OCI-LY7 (cell line): ENCODE measurements around the gene FCHSD2. TPM values are rescaled to one million over a fixed set of nuclear protein-coding genes. Genes with fewer than 3 reads are reported as not detected.
"Not testable (repeated sequence)": the region's sequence is repeated elsewhere in the genome, so short reads cannot be mapped to it uniquely, and the experiment has no call there.

Source experiments
- BruUV-seq: library from RNA; stranded (reverse); fragments of 400-500 nt; replicated peaks from 2 replicates; lab custom pipeline; 2021; lab: Mats Ljungman, UMichigan
- CTCF ChIA-PET: fragments of 300-600 bp; sonication (Branson Sonifier 250); formaldehyde crosslinking; loops from one replicate; lab custom pipeline; 2022; ENCODE audit warnings: antibody characterized with exemption; ENCODE audit not compliant: unreplicated experiment; lab: Charles Lee
- POLR2A ChIA-PET: fragments of 300-600 bp; sonication (Branson Sonifier 250); formaldehyde crosslinking; loops from one replicate; lab custom pipeline; 2022; ENCODE audit warnings: antibody characterized with exemption; lab: Charles Lee
- DNase-seq: peaks from one replicate; pipeline ENCODE4 v3.0.0-alpha.2; 2015; ENCODE audit warnings: low spot score
- H2AFZ ChIP-seq: fragments of 200-600 bp; sonication (generic), shearing (Covaris generic); 2 replicates; pipeline ENCODE4 v1.6.1; 2014; ENCODE audit warnings: mild to moderate bottlenecking, antibody characterized with exemption, low read length, moderate library complexity
- H3K27ac ChIP-seq: fragments of 200-600 bp; sonication (generic); 2 replicates; pipeline ENCODE4 v1.5.1; 2014; ENCODE audit warnings: mixed run types, low read depth, mild to moderate bottlenecking, moderate library complexity, low read length, inconsistent platforms; ENCODE audit not compliant: poor library complexity, severe bottlenecking
- H3K36me3 ChIP-seq: fragments of 200-600 bp; sonication (generic); 2 replicates; pipeline ENCODE4 v1.6.1; 2014; ENCODE audit warnings: mild to moderate bottlenecking, antibody characterized with exemption, low read length, moderate library complexity, mixed read lengths; ENCODE audit not compliant: insufficient read depth
- H3K4me1 ChIP-seq: fragments of 200-600 bp; sonication (generic); 2 replicates; pipeline ENCODE4 v1.5.1; 2014; ENCODE audit warnings: mild to moderate bottlenecking, low read length; ENCODE audit not compliant: insufficient read depth, poor library complexity, severe bottlenecking
- H3K4me2 ChIP-seq: fragments of 200-600 bp; sonication (generic); 2 replicates; pipeline ENCODE4 v1.6.1; 2014; ENCODE audit warnings: mild to moderate bottlenecking, low read length
- H3K4me3 ChIP-seq: fragments of 200-600 bp; sonication (generic); 2 replicates; pipeline ENCODE4 v1.5.1; 2014; ENCODE audit warnings: mild to moderate bottlenecking, low read depth, low read length; ENCODE audit not compliant: poor library complexity, severe bottlenecking
- H3K79me2 ChIP-seq: fragments of 200-600 bp; sonication (generic); 2 replicates; pipeline ENCODE4 v1.6.1; 2016; ENCODE audit warnings: low read depth, mild to moderate bottlenecking, low read length, moderate library complexity, mixed read lengths; ENCODE audit not compliant: insufficient read depth
- H3K9me2 ChIP-seq: fragments of 200-600 bp; sonication (generic); 2 replicates; pipeline ENCODE4 v1.6.1; 2016; ENCODE audit warnings: mild to moderate bottlenecking, low read length, mixed read lengths; ENCODE audit not compliant: insufficient read depth
- H3K9me3 ChIP-seq: fragments of 200-600 bp; sonication (generic); 2 replicates; pipeline ENCODE4 v1.6.1; 2014; ENCODE audit warnings: mild to moderate bottlenecking, mixed run types, low read length, mixed read lengths
- H4K20me1 ChIP-seq: fragments of 200-600 bp; sonication (generic); 2 replicates; pipeline ENCODE4 v1.6.1; 2014; ENCODE audit warnings: mild to moderate bottlenecking, antibody characterized with exemption, low read length, moderate library complexity, mixed read lengths; ENCODE audit not compliant: insufficient read depth
- EZH2phosphoT487 ChIP-seq: fragments of 200-600 bp; sonication (generic); IDR thresholded peaks from 2 replicates; pipeline ENCODE4 v1.6.1; 2018; ENCODE audit warnings: low read depth, borderline replicate concordance, mild to moderate bottlenecking, mixed run types, antibody characterized with exemption, low read length, moderate library complexity, mixed read lengths
- intact Hi-C: fragments of 100-400 bp; cut with micrococcal nuclease; formaldehyde crosslinking; loops from one replicate; pipeline ENCODE4 v1.10.0; 2022; ENCODE audit not compliant: unreplicated experiment
- total RNA-seq, 2 experiments: library from RNA; depleted of rRNA in 1 of 2; stranded (reverse); fragments of >200 nt in 1 of 2; shearing (Covaris generic) in 1 of 2; gene quantifications; 2 replicates each; pipeline ENCODE4 v1.2.3, GENCODE V29; 2014 to 2022
- TF ChIP-seq, protein P1 (sequence below): fragments of 200-600 bp; sonication (generic); conservative IDR thresholded peaks from 2 replicates; pipeline ENCODE4 v1.5.1; 2014; ENCODE audit warnings: mild to moderate bottlenecking, antibody characterized with exemption, low read length, moderate library complexity, mixed read lengths

Gene FCHSD2
- total RNA-seq, 2 experiments from 2014 or later = 39.0 to 147 TPM

DNA sequence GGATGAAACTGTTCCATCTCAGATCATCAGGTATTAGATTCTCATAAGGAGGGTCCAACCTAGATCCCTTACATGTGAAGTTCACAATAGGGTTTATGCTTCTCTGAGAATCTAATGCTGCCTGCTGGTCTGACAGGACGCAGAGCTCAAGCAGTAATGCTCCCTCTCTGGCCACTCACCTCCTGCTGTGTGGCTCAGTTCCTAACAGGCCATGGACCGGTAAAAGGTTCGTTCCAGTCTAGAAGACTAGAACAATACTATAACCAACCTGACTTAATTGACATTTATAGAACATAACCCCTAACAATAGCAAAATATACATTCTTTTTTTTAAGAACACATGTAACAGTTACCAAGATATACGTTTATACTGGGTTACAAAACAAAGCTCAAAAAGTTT is 282.1 kb downstream of the FCHSD2 start:
- Histone ChIP-seq H4K20me1 (no peaks in the 10 kb centered on the region), H3K36me3 (peaks cover 94% of the 10 kb centered on the region), H3K4me1 (no peaks in the 10 kb centered on the region), H3K9me2 (no peaks in the 10 kb centered on the region), H3K4me2 (no peak overlapping the region), H3K9me3 (no peaks in the 10 kb centered on the region), H3K79me2 (peaks cover 13% of the 10 kb centered on the region; the same call in 1 of the 2 replicates), H2AFZ (no peak overlapping the region), H3K4me3 (no peak overlapping the region), H3K27ac (no peak overlapping the region)
- no TSS peak for BruUV-seq
- TF ChIP-seq, protein P1, sequence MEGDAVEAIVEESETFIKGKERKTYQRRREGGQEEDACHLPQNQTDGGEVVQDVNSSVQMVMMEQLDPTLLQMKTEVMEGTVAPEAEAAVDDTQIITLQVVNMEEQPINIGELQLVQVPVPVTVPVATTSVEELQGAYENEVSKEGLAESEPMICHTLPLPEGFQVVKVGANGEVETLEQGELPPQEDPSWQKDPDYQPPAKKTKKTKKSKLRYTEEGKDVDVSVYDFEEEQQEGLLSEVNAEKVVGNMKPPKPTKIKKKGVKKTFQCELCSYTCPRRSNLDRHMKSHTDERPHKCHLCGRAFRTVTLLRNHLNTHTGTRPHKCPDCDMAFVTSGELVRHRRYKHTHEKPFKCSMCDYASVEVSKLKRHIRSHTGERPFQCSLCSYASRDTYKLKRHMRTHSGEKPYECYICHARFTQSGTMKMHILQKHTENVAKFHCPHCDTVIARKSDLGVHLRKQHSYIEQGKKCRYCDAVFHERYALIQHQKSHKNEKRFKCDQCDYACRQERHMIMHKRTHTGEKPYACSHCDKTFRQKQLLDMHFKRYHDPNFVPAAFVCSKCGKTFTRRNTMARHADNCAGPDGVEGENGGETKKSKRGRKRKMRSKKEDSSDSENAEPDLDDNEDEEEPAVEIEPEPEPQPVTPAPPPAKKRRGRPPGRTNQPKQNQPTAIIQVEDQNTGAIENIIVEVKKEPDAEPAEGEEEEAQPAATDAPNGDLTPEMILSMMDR = no peak
- TF ChIP-seq EZH2phosphoT487 = no peak
- ChIA-PET POLR2A (interaction anchor here (0.7 kb wide), 1 partner anchor 291 kb away, joined by 3 read pairs; no protein-coding TSS in a partner anchor), CTCF (no interaction called here)
- intact Hi-C loops = no loop called here
- no peak for DNase-seq

DNA sequence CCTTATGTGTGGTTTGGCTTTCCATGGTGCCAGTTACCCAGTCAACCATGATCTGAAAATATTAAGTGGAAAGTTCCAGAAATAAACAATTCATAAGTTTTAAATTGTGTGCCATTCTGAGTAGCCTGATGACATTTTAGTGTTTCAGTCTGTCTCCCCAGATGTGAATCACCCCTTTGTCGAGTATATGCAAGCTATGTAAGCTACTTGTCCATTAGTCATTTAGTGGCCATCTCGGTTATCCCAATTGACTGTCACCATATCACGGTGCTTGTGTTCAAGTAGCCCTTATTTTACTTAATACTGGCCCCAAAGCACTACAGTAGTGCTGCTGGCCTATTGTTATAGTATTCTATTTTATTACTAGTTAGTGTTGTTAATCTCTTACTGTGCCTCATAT is 283.0 kb downstream of the FCHSD2 start:
- H3K4me1 ChIP-seq = no peaks in the 10 kb centered on the region
- H3K9me3 ChIP-seq = no peaks in the 10 kb centered on the region
- no peak overlapping the region for H3K27ac ChIP-seq
- H3K79me2 ChIP-seq = peaks cover 13% of the 10 kb centered on the region; the same call in 1 of the 2 replicates
- TF ChIP-seq, protein P1 = no peak
- TF ChIP-seq EZH2phosphoT487 = no peak
- CTCF ChIA-PET = no interaction called here
- no peak overlapping the region for H3K4me2 ChIP-seq
- BruUV-seq = no TSS peak
- H3K36me3 ChIP-seq = peaks cover 91% of the 10 kb centered on the region
- no peak overlapping the region for H3K4me3 ChIP-seq
- no peaks in the 10 kb centered on the region for H3K9me2 ChIP-seq
- no peak for DNase-seq
- H4K20me1 ChIP-seq = no peaks in the 10 kb centered on the region
- POLR2A ChIA-PET = interaction anchor here (1.0 kb wide), 1 partner anchor 12 kb away, joined by 3 read pairs; no protein-coding TSS in a partner anchor
- H2AFZ ChIP-seq = no peak overlapping the region
- intact Hi-C loops = no loop called here

DNA sequence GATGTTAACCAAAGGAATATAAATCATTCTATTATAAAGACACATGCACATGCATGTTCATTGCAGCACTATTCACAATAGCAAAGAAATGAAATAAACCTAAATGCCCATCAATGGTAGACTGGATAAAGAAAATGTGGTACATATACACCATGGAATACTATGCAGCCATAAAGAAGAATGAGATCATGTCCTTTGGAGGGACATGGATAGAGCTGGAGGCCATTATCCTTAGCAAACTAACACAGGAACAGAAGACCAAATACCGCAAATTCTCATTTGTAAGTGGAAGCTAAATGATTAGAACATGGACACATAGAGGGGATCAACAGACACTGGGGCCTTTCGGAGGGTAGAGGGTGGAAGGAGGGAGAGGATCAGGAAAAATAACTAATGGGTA is 283.9 kb downstream of the FCHSD2 start:
- H3K4me1 ChIP-seq, H3K9me3 ChIP-seq, intact Hi-C loops, H4K20me1 ChIP-seq, H3K4me2 ChIP-seq, DNase-seq, H3K9me2 ChIP-seq, H2AFZ ChIP-seq, H3K27ac ChIP-seq, BruUV-seq, H3K4me3 ChIP-seq: not testable (repeated sequence)
- ChIA-PET POLR2A (interaction anchor here (1.0 kb wide), 1 partner anchor 13 kb away, joined by 3 read pairs; no protein-coding TSS in a partner anchor), CTCF (interaction anchor here (0.7 kb wide), 1 partner anchor 320 kb away, joined by 3 read pairs; no protein-coding TSS in a partner anchor)
- Histone ChIP-seq H3K36me3 (peaks cover 91% of the 10 kb centered on the region), H3K79me2 (peaks cover 13% of the 10 kb centered on the region; the same call in 1 of the 2 replicates)
